Measurements from ENCODE around the gene STK10. TPM values are rescaled to one million over a fixed set of nuclear protein-coding genes. Genes with fewer than 3 reads are reported as not detected.
A peak's percentile ranks its signal among the peaks of the same experiment; 100 is the strongest.

The STK10 gene
- total and polyA plus RNA-seq, 7 experiments from 2014 or later = 55.7 to 474 (median 295) TPM

GRCh38 chr5:172102913-172103626 lies 85.0 kb downstream of the STK10 start:
- H3K36me3 Mint-ChIP-seq = peaks cover 0 to 36% (median 24%) of the 10 kb centered on the region in 5 donors
- no peak for DNase-seq
- Histone ChIP-seq H3K36me3 (ENCODE audit: control insufficient read depth in 2 of 3, insufficient read depth in 3 of 3, low read length in 3 of 3) (peaks cover 14 to 81% (median 27%) of the 10 kb centered on the region in 3 experiments), H3K27me3 (ENCODE audit: control insufficient read depth in 2 of 2, insufficient read depth in 2 of 2, low read length in 2 of 2) (no peaks in the 10 kb centered on the region), H3K9me3 (ENCODE audit: control insufficient read depth in 2 of 3, low read length in 3 of 3) (no peaks in the 10 kb centered on the region), H3K27ac (ENCODE audit: low read depth, low read length) (no peak overlapping the region), H3K4me3 (ENCODE audit: low read length) (no peak overlapping the region), H3K4me1 (ENCODE audit: control insufficient read depth in 2 of 2, insufficient read depth in 2 of 2, low read length in 2 of 2) (peaks cover 15% of the 10 kb centered on the region in 2 donors)
- ATAC-seq = no peak
- H3K9me3 Mint-ChIP-seq = no peaks in the 10 kb centered on the region
- H3K4me3 Mint-ChIP-seq = no peak overlapping the region
- ChIA-PET CTCF (interaction anchor here (0.5 to 6.4 kb wide), 4 partner anchors 82 to 203 kb away, joined by 3 to 57 read pairs (median 4); partner anchors contain the start of gene STK10), POLR2A (interaction anchor here (2.8 kb wide), 1 partner anchor 85 kb away, joined by 14 read pairs; the partner anchor contains the start of gene STK10)
- H3K27ac Mint-ChIP-seq = peak overlapping the region in 1 of 9 donors; percentile 32
- intact Hi-C loops (cut with micrococcal nuclease) = no loop called here
- peaks cover 20 to 45% (median 23%) of the 10 kb centered on the region in 7 donors for H3K4me1 Mint-ChIP-seq
- H3K27me3 Mint-ChIP-seq = no peaks in the 10 kb centered on the region

GRCh38 chr5:172102218-172102870 lies 85.7 kb downstream of the STK10 start:
- CTCF ChIA-PET = interaction anchor here (0.5 to 6.4 kb wide), 3 partner anchors 83 to 204 kb away, joined by 3 to 57 read pairs (median 4); partner anchors contain the start of gene STK10
- H3K9me3 Mint-ChIP-seq = no peaks in the 10 kb centered on the region
- peaks cover 0 to 44% (median 32%) of the 10 kb centered on the region in 5 donors for H3K36me3 Mint-ChIP-seq
- POLR2A ChIA-PET = no interaction called here
- DNase-seq = no peak
- peaks cover 17 to 39% (median 20%) of the 10 kb centered on the region in 7 donors for H3K4me1 Mint-ChIP-seq
- Histone ChIP-seq H3K36me3 (ENCODE audit: control insufficient read depth in 2 of 3, insufficient read depth in 3 of 3, low read length in 3 of 3) (peaks cover 18 to 88% (median 32%) of the 10 kb centered on the region in 3 experiments), H3K4me1 (ENCODE audit: control insufficient read depth in 2 of 2, insufficient read depth in 2 of 2, low read length in 2 of 2) (peaks cover 10% of the 10 kb centered on the region in 2 donors), H3K4me3 (ENCODE audit: low read length) (no peak overlapping the region), H3K27me3 (ENCODE audit: control insufficient read depth in 2 of 2, insufficient read depth in 2 of 2, low read length in 2 of 2) (no peaks in the 10 kb centered on the region), H3K9me3 (ENCODE audit: control insufficient read depth in 2 of 3, low read length in 3 of 3) (no peaks in the 10 kb centered on the region), H3K27ac (ENCODE audit: low read depth, low read length) (no peak overlapping the region)
- intact Hi-C loops (cut with micrococcal nuclease) = no loop called here
- no peaks in the 10 kb centered on the region for H3K27me3 Mint-ChIP-seq
- peak overlapping the region in 6 of 9 donors; percentile 23 to 70 (median 60) for H3K27ac Mint-ChIP-seq
- ATAC-seq = no peak
- peak overlapping the region in 1 of 10 donors; percentile 15 for H3K4me3 Mint-ChIP-seq

- Mint-ChIP-seq H3K27me3 (no peaks in the 10 kb centered on the region), H3K4me1 (peaks cover 11 to 33% (median 15%) of the 10 kb centered on the region in 7 donors), H3K36me3 (peaks cover 0 to 46% (median 27%) of the 10 kb centered on the region in 5 donors), H3K27ac (peak overlapping the region in 6 of 9 donors; percentile 29 to 74 (median 64)), H3K4me3 (peak overlapping the region in 1 of 10 donors; percentile 15), H3K9me3 (no peaks in the 10 kb centered on the region)
- H3K27ac ChIP-seq (ENCODE audit: low read depth, low read length) = no peak overlapping the region
- no peaks in the 10 kb centered on the region for H3K27me3 ChIP-seq (ENCODE audit: control insufficient read depth in 2 of 2, insufficient read depth in 2 of 2, low read length in 2 of 2)
- no peak for ATAC-seq
- ChIA-PET CTCF (interaction anchor here (6.4 kb wide), 1 partner anchor 88 kb away, joined by 57 read pairs; the partner anchor contains the start of gene STK10), POLR2A (interaction anchor here (0.5 to 1.2 kb wide), 2 partner anchors 95 to 246 kb away, joined by 3 to 5 read pairs; partner anchors contain the start of gene FBXW11)
- H3K4me3 ChIP-seq (ENCODE audit: low read length) = no peak overlapping the region
- peaks cover 19 to 92% (median 35%) of the 10 kb centered on the region in 3 experiments for H3K36me3 ChIP-seq (ENCODE audit: control insufficient read depth in 2 of 3, insufficient read depth in 3 of 3, low read length in 3 of 3)
- H3K4me1 ChIP-seq (ENCODE audit: control insufficient read depth in 2 of 2, insufficient read depth in 2 of 2, low read length in 2 of 2) = peaks cover 4% of the 10 kb centered on the region in 2 donors
- no peaks in the 10 kb centered on the region for H3K9me3 ChIP-seq (ENCODE audit: control insufficient read depth in 2 of 3, low read length in 3 of 3)
- DNase-seq = no peak
- intact Hi-C loops (cut with micrococcal nuclease) = no loop called here
Observed at GRCh38 chr5:172101547-172102217, 86.3 kb downstream of the STK10 start.

GRCh38 chr5:172098883-172099282 lies 89.1 kb downstream of the STK10 start:
- Histone ChIP-seq H3K9me3 (ENCODE audit: control insufficient read depth in 2 of 3, low read length in 3 of 3) (no peaks in the 10 kb centered on the region), H3K36me3 (ENCODE audit: control insufficient read depth in 2 of 3, insufficient read depth in 3 of 3, low read length in 3 of 3) (peaks cover 13 to 89% (median 20%) of the 10 kb centered on the region in 3 experiments), H3K27ac (ENCODE audit: low read depth, low read length) (no peak overlapping the region), H3K4me3 (ENCODE audit: low read length) (no peak overlapping the region), H3K27me3 (ENCODE audit: control insufficient read depth in 2 of 2, insufficient read depth in 2 of 2, low read length in 2 of 2) (no peaks in the 10 kb centered on the region), H3K4me1 (ENCODE audit: control insufficient read depth in 2 of 2, insufficient read depth in 2 of 2, low read length in 2 of 2) (no peaks in the 10 kb centered on the region)
- H3K4me1 Mint-ChIP-seq = peaks cover 7 to 28% (median 12%) of the 10 kb centered on the region in 7 donors
- peaks cover 0 to 45% (median 27%) of the 10 kb centered on the region in 5 donors for H3K36me3 Mint-ChIP-seq
- intact Hi-C loops (cut with micrococcal nuclease) = no loop called here
- no peak overlapping the region for H3K4me3 Mint-ChIP-seq
- DNase-seq (no peak), ATAC-seq (no peak)
- no peaks in the 10 kb centered on the region for H3K27me3 Mint-ChIP-seq
- H3K27ac Mint-ChIP-seq = peak overlapping the region in 6 of 9 donors; percentile 1 to 60 (median 12)
- H3K9me3 Mint-ChIP-seq = peaks cover 0 to 1% (median 0%) of the 10 kb centered on the region in 11 donors
- ChIA-PET POLR2A (no interaction called here), CTCF (interaction anchor here (2.0 kb wide), 1 partner anchor 90 kb away, joined by 7 read pairs; the partner anchor contains the start of gene STK10)

- Histone ChIP-seq H3K4me3 (ENCODE audit: low read length) (no peak overlapping the region), H3K36me3 (ENCODE audit: control insufficient read depth in 2 of 3, insufficient read depth in 3 of 3, low read length in 3 of 3) (peaks cover 11 to 89% (median 19%) of the 10 kb centered on the region in 3 experiments), H3K27me3 (ENCODE audit: control insufficient read depth in 2 of 2, insufficient read depth in 2 of 2, low read length in 2 of 2) (no peaks in the 10 kb centered on the region), H3K4me1 (ENCODE audit: control insufficient read depth in 2 of 2, insufficient read depth in 2 of 2, low read length in 2 of 2) (no peaks in the 10 kb centered on the region), H3K9me3 (ENCODE audit: control insufficient read depth in 2 of 3, low read length in 3 of 3) (no peaks in the 10 kb centered on the region), H3K27ac (ENCODE audit: low read depth, low read length) (no peak overlapping the region)
- H3K27ac Mint-ChIP-seq = peak overlapping the region; percentile 1 to 62 (median 21)
- ATAC-seq (no peak), DNase-seq (no peak)
- peaks cover 7 to 27% (median 12%) of the 10 kb centered on the region in 7 donors for H3K4me1 Mint-ChIP-seq
- intact Hi-C loops (cut with micrococcal nuclease) = no loop called here
- peaks cover 0 to 39% (median 27%) of the 10 kb centered on the region in 5 donors for H3K36me3 Mint-ChIP-seq
- no peaks in the 10 kb centered on the region for H3K27me3 Mint-ChIP-seq
- H3K4me3 Mint-ChIP-seq = no peak overlapping the region
- ChIA-PET POLR2A (interaction anchor here (0.6 to 0.7 kb wide), 2 partner anchors 90 to 214 kb away, joined by 3 read pairs; no protein-coding TSS in a partner anchor), CTCF (interaction anchor here (2.0 kb wide), 1 partner anchor 91 kb away, joined by 7 read pairs; the partner anchor contains the start of gene STK10)
- H3K9me3 Mint-ChIP-seq = peaks cover 0 to 1% (median 0%) of the 10 kb centered on the region in 11 donors
Observed at GRCh38 chr5:172098046-172098445, 90.0 kb downstream of the STK10 start.

GRCh38 chr5:172097356-172097755 lies 90.7 kb downstream of the STK10 start:
- Histone ChIP-seq H3K36me3 (ENCODE audit: control insufficient read depth in 2 of 3, insufficient read depth in 3 of 3, low read length in 3 of 3) (peaks cover 8 to 92% (median 26%) of the 10 kb centered on the region in 3 experiments), H3K27ac (ENCODE audit: low read depth, low read length) (no peak overlapping the region), H3K27me3 (ENCODE audit: control insufficient read depth in 2 of 2, insufficient read depth in 2 of 2, low read length in 2 of 2) (no peaks in the 10 kb centered on the region), H3K4me1 (ENCODE audit: control insufficient read depth in 2 of 2, insufficient read depth in 2 of 2, low read length in 2 of 2) (no peaks in the 10 kb centered on the region), H3K9me3 (ENCODE audit: control insufficient read depth in 2 of 3, low read length in 3 of 3) (no peaks in the 10 kb centered on the region), H3K4me3 (ENCODE audit: low read length) (no peak overlapping the region)
- Mint-ChIP-seq H3K27me3 (no peaks in the 10 kb centered on the region), H3K4me1 (peaks cover 7 to 27% (median 12%) of the 10 kb centered on the region in 7 donors), H3K36me3 (peaks cover 0 to 42% (median 25%) of the 10 kb centered on the region in 5 donors), H3K27ac (peak overlapping the region in 5 of 9 donors; percentile 1 to 62 (median 51)), H3K9me3 (peaks cover 0 to 1% (median 0%) of the 10 kb centered on the region in 11 donors), H3K4me3 (no peak overlapping the region)
- intact Hi-C loops (cut with micrococcal nuclease) = no loop called here
- ATAC-seq = no peak
- DNase-seq = no peak
- ChIA-PET CTCF (no interaction called here), POLR2A (interaction anchor here (0.7 kb wide), 1 partner anchor 194 kb away, joined by 3 read pairs; no protein-coding TSS in a partner anchor)

Data from naive thymus-derived CD4-positive, alpha-beta T cell (primary cell).